ENCODE results near the gene CEP85. TPM values are rescaled to one million over a fixed set of nuclear protein-coding genes. Genes with fewer than 3 reads are reported as not detected.

The CEP85 gene
- total RNA-seq, 2 experiments from 2014 or later: 35.5 to 37.7 TPM

- ChIA-PET POLR2A (interaction anchor here (0.6 to 3.9 kb wide), 39 partner anchors 12 to 1002 kb away, joined by 3 to 46 read pairs (median 5); partner anchors contain the start of genes C1orf232, CNKSR1, DHDDS and PDIK1L), CTCF (interaction anchor here (0.5 to 6.0 kb wide), 87 partner anchors 8 to 566 kb away, joined by 3 to 114 read pairs (median 5); partner anchors contain the start of genes C1orf232, CATSPER4, CD52 and CNKSR1)
- Mint-ChIP-seq H3K9me3 (no peaks in the 10 kb centered on the region), H3K27ac (peak overlapping the region; percentile 87), H3K4me3 (peak overlapping the region; percentile 96), H3K27me3 (no peaks in the 10 kb centered on the region), H3K36me3 (ENCODE audit: low read depth) (peaks cover 27% of the 10 kb centered on the region), H3K4me1 (peaks cover 40% of the 10 kb centered on the region)
- peak; percentile 31 for DNase-seq
Measured at GRCh38 chr1:26234644-26235370, 807 bp downstream of the CEP85 start.

- no peak overlapping the region for H3K4me3 Mint-ChIP-seq
- CTCF ChIA-PET: interaction anchor here (0.6 to 1.5 kb wide), 6 partner anchors 47 to 179 kb away, joined by 3 to 8 read pairs (median 3); partner anchors contain the start of gene ZNF593
Measured at GRCh38 chr1:26237230-26237966, 3.4 kb downstream of the CEP85 start.

GRCh38 chr1:26239936-26240335 is 5.9 kb downstream of the CEP85 start:
- no peak for DNase-seq
- H3K27me3 Mint-ChIP-seq: no peaks in the 10 kb centered on the region
- H3K36me3 Mint-ChIP-seq (ENCODE audit: low read depth): peaks cover 51% of the 10 kb centered on the region
- no peak overlapping the region for H3K27ac Mint-ChIP-seq
- POLR2A ChIA-PET: no interaction called here
- no peaks in the 10 kb centered on the region for H3K9me3 Mint-ChIP-seq
- H3K4me1 Mint-ChIP-seq: peaks cover 33% of the 10 kb centered on the region
- no peak overlapping the region for H3K4me3 Mint-ChIP-seq
- CTCF ChIA-PET: no interaction called here

More at GRCh38 chr1:26237230-26237966, 3.4 kb downstream of the CEP85 start:
- POLR2A ChIA-PET: interaction anchor here (1.3 to 1.7 kb wide), 2 partner anchors 37 to 78 kb away, joined by 3 to 6 read pairs; no protein-coding TSS in a partner anchor
- Mint-ChIP-seq H3K9me3 (no peaks in the 10 kb centered on the region), H3K27me3 (no peaks in the 10 kb centered on the region), H3K36me3 (ENCODE audit: low read depth) (peaks cover 34% of the 10 kb centered on the region), H3K4me1 (peaks cover 40% of the 10 kb centered on the region), H3K27ac (peak overlapping the region; percentile 21)
- DNase-seq: no peak

GRCh38 chr1:26252718-26253117 is 18.7 kb downstream of the CEP85 start:
- H3K27me3 Mint-ChIP-seq: no peaks in the 10 kb centered on the region
- no peak for DNase-seq
- H3K4me1 Mint-ChIP-seq: peaks cover 6% of the 10 kb centered on the region
- no peak overlapping the region for H3K4me3 Mint-ChIP-seq
- ChIA-PET POLR2A (no interaction called here), CTCF (interaction anchor here (5.5 kb wide), 1 partner anchor 18 kb away, joined by 31 read pairs; the partner anchor contains the start of gene CEP85)
- peaks cover 45% of the 10 kb centered on the region for H3K36me3 Mint-ChIP-seq (ENCODE audit: low read depth)
- H3K27ac Mint-ChIP-seq: no peak overlapping the region
- no peaks in the 10 kb centered on the region for H3K9me3 Mint-ChIP-seq

GRCh38 chr1:26254404-26254803 is 20.4 kb downstream of the CEP85 start:
- Mint-ChIP-seq H3K9me3 (no peaks in the 10 kb centered on the region), H3K27me3 (no peaks in the 10 kb centered on the region), H3K27ac (no peak overlapping the region), H3K4me3 (no peak overlapping the region), H3K36me3 (ENCODE audit: low read depth) (peaks cover 53% of the 10 kb centered on the region), H3K4me1 (peaks cover 6% of the 10 kb centered on the region)
- DNase-seq: no peak
- POLR2A ChIA-PET: no interaction called here
- CTCF ChIA-PET: interaction anchor here (0.9 to 5.5 kb wide), 4 partner anchors 20 to 163 kb away, joined by 3 to 31 read pairs (median 4); partner anchors contain the start of gene CEP85

GRCh38 chr1:26257222-26257621 is 23.2 kb downstream of the CEP85 start:
- Mint-ChIP-seq H3K36me3 (ENCODE audit: low read depth) (peaks cover 60% of the 10 kb centered on the region), H3K4me3 (no peak overlapping the region), H3K9me3 (no peaks in the 10 kb centered on the region), H3K4me1 (peaks cover 6% of the 10 kb centered on the region), H3K27me3 (no peaks in the 10 kb centered on the region), H3K27ac (no peak overlapping the region)
- CTCF ChIA-PET: interaction anchor here (0.7 to 5.5 kb wide), 3 partner anchors 23 to 160 kb away, joined by 3 to 31 read pairs (median 6); partner anchors contain the start of gene CEP85
- DNase-seq: no peak
- POLR2A ChIA-PET: interaction anchor here (2.0 kb wide), 1 partner anchor 22 kb away, joined by 7 read pairs; no protein-coding TSS in a partner anchor

- Mint-ChIP-seq H3K27ac (no peak overlapping the region), H3K4me3 (no peak overlapping the region), H3K4me1 (no peaks in the 10 kb centered on the region), H3K27me3 (no peaks in the 10 kb centered on the region), H3K36me3 (ENCODE audit: low read depth) (peaks cover 65% of the 10 kb centered on the region), H3K9me3 (no peaks in the 10 kb centered on the region)
- POLR2A ChIA-PET: no interaction called here
- DNase-seq: no peak
- CTCF ChIA-PET: interaction anchor here (1.2 kb wide), 1 partner anchor 14 kb away, joined by 3 read pairs; no protein-coding TSS in a partner anchor
Measured at GRCh38 chr1:26259005-26259404, 25.0 kb downstream of the CEP85 start.

- DNase-seq: no peak
- Mint-ChIP-seq H3K27me3 (no peaks in the 10 kb centered on the region), H3K4me1 (no peaks in the 10 kb centered on the region), H3K36me3 (ENCODE audit: low read depth) (peaks cover 66% of the 10 kb centered on the region), H3K27ac (no peak overlapping the region), H3K4me3 (no peak overlapping the region), H3K9me3 (no peaks in the 10 kb centered on the region)
- CTCF ChIA-PET: interaction anchor here (1.2 kb wide), 1 partner anchor 15 kb away, joined by 3 read pairs; no protein-coding TSS in a partner anchor
- POLR2A ChIA-PET: no interaction called here
Measured at GRCh38 chr1:26259578-26259977, 25.6 kb downstream of the CEP85 start.

GRCh38 chr1:26263212-26263611 is 29.2 kb downstream of the CEP85 start:
- ChIA-PET POLR2A (interaction anchor here (0.7 to 1.5 kb wide), 2 partner anchors 11 to 160 kb away, joined by 3 to 4 read pairs; no protein-coding TSS in a partner anchor), CTCF (interaction anchor here (0.5 to 2.2 kb wide), 3 partner anchors 12 to 154 kb away, joined by 3 to 6 read pairs (median 5); no protein-coding TSS in a partner anchor)
- Mint-ChIP-seq H3K9me3 (no peaks in the 10 kb centered on the region), H3K4me3 (no peak overlapping the region), H3K27ac (no peak overlapping the region), H3K36me3 (ENCODE audit: low read depth) (peaks cover 73% of the 10 kb centered on the region), H3K27me3 (no peaks in the 10 kb centered on the region), H3K4me1 (no peaks in the 10 kb centered on the region)
- no peak for DNase-seq

GRCh38 chr1:26265405-26265804 is 31.4 kb downstream of the CEP85 start:
- H3K9me3 Mint-ChIP-seq: peaks cover 10% of the 10 kb centered on the region
- POLR2A ChIA-PET: interaction anchor here (1.1 kb wide), 1 partner anchor 20 kb away, joined by 3 read pairs; no protein-coding TSS in a partner anchor
- no peaks in the 10 kb centered on the region for H3K4me1 Mint-ChIP-seq
- no peak for DNase-seq
- no peak overlapping the region for H3K4me3 Mint-ChIP-seq
- CTCF ChIA-PET: interaction anchor here (0.6 to 3.0 kb wide), 6 partner anchors 10 to 218 kb away, joined by 3 to 12 read pairs (median 5); partner anchors contain the start of gene CEP85
- no peaks in the 10 kb centered on the region for H3K27me3 Mint-ChIP-seq
- peaks cover 76% of the 10 kb centered on the region for H3K36me3 Mint-ChIP-seq (ENCODE audit: low read depth)
- no peak overlapping the region for H3K27ac Mint-ChIP-seq

GRCh38 chr1:26268290-26269197 is 34.5 kb downstream of the CEP85 start:
- DNase-seq: no peak
- ChIA-PET CTCF (interaction anchor here (1.0 kb wide), 1 partner anchor 149 kb away, joined by 3 read pairs; no protein-coding TSS in a partner anchor), POLR2A (interaction anchor here (0.7 kb wide), 2 partner anchors 13 to 106 kb away, joined by 3 read pairs; no protein-coding TSS in a partner anchor)
- H3K4me3 Mint-ChIP-seq: no peak overlapping the region
- H3K27ac Mint-ChIP-seq: no peak overlapping the region
- no peaks in the 10 kb centered on the region for H3K27me3 Mint-ChIP-seq
- no peaks in the 10 kb centered on the region for H3K4me1 Mint-ChIP-seq
- H3K36me3 Mint-ChIP-seq (ENCODE audit: low read depth): peaks cover 84% of the 10 kb centered on the region
- peaks cover 10% of the 10 kb centered on the region for H3K9me3 Mint-ChIP-seq

GRCh38 chr1:26269198-26269550 is 35.2 kb downstream of the CEP85 start:
- Mint-ChIP-seq H3K36me3 (ENCODE audit: low read depth) (peaks cover 80% of the 10 kb centered on the region), H3K9me3 (peaks cover 10% of the 10 kb centered on the region), H3K4me3 (no peak overlapping the region), H3K4me1 (peaks cover 2% of the 10 kb centered on the region), H3K27me3 (no peaks in the 10 kb centered on the region), H3K27ac (no peak overlapping the region)
- ChIA-PET POLR2A (no interaction called here), CTCF (interaction anchor here (1.0 to 1.6 kb wide), 3 partner anchors 19 to 148 kb away, joined by 3 to 4 read pairs (median 4); partner anchors contain the start of gene CEP85)
- no peak for DNase-seq
